Measurements from ENCODE around the gene FANCL. TPM values are rescaled to one million over a fixed set of nuclear protein-coding genes. Genes with fewer than 3 reads are reported as not detected.

The FANCL gene
- total RNA-seq, 1 experiment from 2014 or later, result 34.5 TPM

- BruUV-seq (replicated peaks), result no TSS peak
- POLR2A ChIA-PET, result no interaction called here
Measured at GRCh38 chr2:58127111-58127510, 114.0 kb downstream of the FANCL start.

GRCh38 chr2:58122540-58122939, 118.6 kb downstream of the FANCL start:
- RAD21 ChIA-PET (ENCODE audit: low non-redundant PET in 1 of 2, low total read pairs in 2 of 2, uncharacterized antibody in 2 of 2, unreplicated experiment in 2 of 2), result no interaction called here
- no TSS peak for BruUV-seq (replicated peaks)
- ATAC-seq, result no peak
- H3K4me1 ChIP-seq (ENCODE audit: control insufficient read depth in 1 of 2, insufficient read depth in 2 of 2, low read length in 2 of 2), result peaks cover 7 to 20% of the 10 kb centered on the region in 2 experiments
- no peaks in the 10 kb centered on the region for H3K27me3 ChIP-seq (ENCODE audit: insufficient read depth, low read length)
- no peak overlapping the region for H3K4me3 ChIP-seq (replicated peaks in 1 of 2; ENCODE audit: low read depth in 1 of 2, low read length in 2 of 2)
- H3K36me3 ChIP-seq (ENCODE audit: control insufficient read depth in 1 of 2, insufficient read depth in 2 of 2, low read length in 2 of 2), result no peaks in the 10 kb centered on the region
- no peak overlapping the region for H3K4me2 ChIP-seq (ENCODE audit: low read length)
- CTCF ChIA-PET, result no interaction called here
- no peak for DNase-seq (ENCODE audit: low read depth, low spot score)
- no peak overlapping the region for H2AFZ ChIP-seq (ENCODE audit: low read depth, low read length, poor library complexity, severe bottlenecking)
- H3K79me2 ChIP-seq (ENCODE audit: insufficient read depth, low read length), result peaks cover 18% of the 10 kb centered on the region
- POLR2A ChIA-PET, result no interaction called here
- no peaks in the 10 kb centered on the region for H4K20me1 ChIP-seq (ENCODE audit: insufficient read depth)
- 0 out of 2 replicates have a peak, but pooled peaks cover 6% of the 10 kb centered on the region for H3K9me2 ChIP-seq (ENCODE audit: insufficient read depth)
- no peaks in the 10 kb centered on the region for H3K9me3 ChIP-seq (ENCODE audit: control insufficient read depth in 1 of 2, insufficient read depth in 1 of 2, low read depth in 1 of 2, low read length in 2 of 2)
- no peak overlapping the region for H3K9ac ChIP-seq (ENCODE audit: low read length)
- no peak overlapping the region for H3K27ac ChIP-seq (ENCODE audit: low read depth, low read length)
- intact Hi-C loops (cut with micrococcal nuclease), result loop anchor here (10.0 kb wide), 1 partner anchor 368 kb away; no protein-coding TSS in a partner anchor
- TF ChIP-seq EZH2phosphoT487 (IDR thresholded peaks at IDR 0.05; ENCODE audit: borderline replicate concordance) (no peak), ZNF274 (IDR thresholded peaks at IDR 0.05; ENCODE audit: low read depth, low read length) (no peak), JUND (IDR thresholded peaks at IDR 0.05) (no peak), RAD21 (IDR thresholded peaks at IDR 0.05; ENCODE audit: low read depth) (no peak), SRF (IDR thresholded peaks at IDR 0.05; ENCODE audit: low read depth) (no peak), POLR2A (IDR thresholded peaks at IDR 0.05; ENCODE audit: borderline replicate concordance, extremely low read depth, insufficient read depth, insufficient read length) (no peak), REST (IDR thresholded peaks at IDR 0.05; ENCODE audit: low read depth) (no peak), YY1 (IDR thresholded peaks at IDR 0.05; ENCODE audit: extremely low read depth, insufficient replicate concordance, low read depth, low read length) (no peak), EZH2 (IDR thresholded peaks at IDR 0.05) (no peak), ATF3 (IDR thresholded peaks at IDR 0.05) (no peak), SP1 (IDR thresholded peaks at IDR 0.05; ENCODE audit: low read depth) (no peak), FOSL1 (IDR thresholded peaks at IDR 0.05; ENCODE audit: low read depth) (no peak)

More at GRCh38 chr2:58127111-58127510, 114.0 kb downstream of the FANCL start:
- no peak for ATAC-seq
- Histone ChIP-seq H3K9me2 (ENCODE audit: insufficient read depth) (0 out of 2 replicates have a peak, but pooled peaks cover 6% of the 10 kb centered on the region), H4K20me1 (ENCODE audit: insufficient read depth) (no peaks in the 10 kb centered on the region), H3K9ac (ENCODE audit: low read length) (no peak overlapping the region), H3K27ac (ENCODE audit: low read depth, low read length) (no peak overlapping the region), H3K4me2 (ENCODE audit: low read length) (no peak overlapping the region), H2AFZ (ENCODE audit: low read depth, low read length, poor library complexity, severe bottlenecking) (no peak overlapping the region), H3K9me3 (ENCODE audit: control insufficient read depth in 1 of 2, insufficient read depth in 1 of 2, low read depth in 1 of 2, low read length in 2 of 2) (no peaks in the 10 kb centered on the region), H3K4me3 (replicated peaks in 1 of 2; ENCODE audit: low read depth in 1 of 2, low read length in 2 of 2) (no peak overlapping the region), H3K36me3 (ENCODE audit: control insufficient read depth in 1 of 2, insufficient read depth in 2 of 2, low read length in 2 of 2) (no peaks in the 10 kb centered on the region), H3K4me1 (ENCODE audit: control insufficient read depth in 1 of 2, insufficient read depth in 2 of 2, low read length in 2 of 2) (no peaks in the 10 kb centered on the region), H3K27me3 (ENCODE audit: insufficient read depth, low read length) (no peaks in the 10 kb centered on the region), H3K79me2 (ENCODE audit: insufficient read depth, low read length) (no peaks in the 10 kb centered on the region)
- CTCF ChIA-PET, result no interaction called here
- no peak for TF ChIP-seq RAD21 (IDR thresholded peaks at IDR 0.05; ENCODE audit: low read depth)
- no peak for TF ChIP-seq POLR2AphosphoS5 (IDR thresholded peaks at IDR 0.05; ENCODE audit: low read depth, low read length)
- TF ChIP-seq ZBTB33 (IDR thresholded peaks at IDR 0.05; ENCODE audit: extremely low read depth, insufficient replicate concordance, low read length), result no peak
- RAD21 ChIA-PET (ENCODE audit: low non-redundant PET in 1 of 2, low total read pairs in 2 of 2, uncharacterized antibody in 2 of 2, unreplicated experiment in 2 of 2), result no interaction called here
- intact Hi-C loops (cut with micrococcal nuclease), result loop anchor here (10.0 kb wide), 1 partner anchor 372 kb away; no protein-coding TSS in a partner anchor
- no peak for DNase-seq (ENCODE audit: low read depth, low spot score)
